ENCODE data around the gene ANKS3. TPM values are rescaled to one million over a fixed set of nuclear protein-coding genes. Genes with fewer than 3 reads are reported as not detected.

Gene ANKS3
- total RNA-seq, 1 experiment from 2014 or later = 25.5 TPM

DNA sequence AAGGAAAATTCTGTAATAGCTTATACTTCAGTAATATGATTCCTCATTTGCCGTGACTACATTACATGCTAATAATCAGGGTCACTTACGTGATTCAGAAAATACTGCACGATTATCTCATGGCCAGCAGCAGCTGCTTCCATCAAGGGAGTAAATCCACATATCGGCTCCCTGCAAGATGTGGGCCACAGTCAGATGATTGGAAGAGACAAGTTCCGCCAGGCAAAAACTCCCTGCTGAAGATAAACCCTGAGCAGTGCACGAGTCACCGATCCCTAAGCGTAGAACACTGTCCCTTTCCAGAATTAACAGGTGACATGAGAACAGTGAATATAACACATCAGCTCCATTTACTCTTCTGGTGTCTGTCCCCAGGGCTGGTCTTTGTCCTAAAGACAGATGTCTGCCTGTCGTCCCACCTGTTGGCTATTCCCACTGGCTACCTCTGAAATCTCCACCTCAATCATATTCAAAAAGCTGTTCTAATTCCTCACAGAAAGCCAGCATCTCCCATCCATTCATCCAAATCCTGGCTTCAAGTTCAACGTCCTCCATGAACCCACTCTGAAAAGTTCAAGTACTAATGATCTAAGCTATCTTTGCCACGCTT, 9.3 kb downstream of the ANKS3 start:
- ChIA-PET POLR2A (interaction anchor here (0.9 kb wide), 1 partner anchor 9 kb away, joined by 4 read pairs; the partner anchor contains the start of genes ANKS3 and DNAAF8), RAD21 (ENCODE audit: low non-redundant PET in 1 of 2, low total read pairs in 2 of 2, uncharacterized antibody in 2 of 2, unreplicated experiment in 2 of 2) (no interaction called here), CTCF (interaction anchor here (1.1 kb wide), 1 partner anchor 10 kb away, joined by 3 read pairs; the partner anchor contains the start of genes ANKS3 and DNAAF8)
- Histone ChIP-seq H3K36me3 (ENCODE audit: control insufficient read depth in 1 of 2, insufficient read depth in 2 of 2, low read length in 2 of 2) (peaks cover 6 to 19% of the 10 kb centered on the region in 2 experiments; a peak in 3 of 4 replicates), H3K9me2 (ENCODE audit: insufficient read depth) (no peaks in the 10 kb centered on the region), H3K4me3 (replicated peaks in 1 of 2; ENCODE audit: low read depth in 1 of 2, low read length in 2 of 2) (no peak overlapping the region), H4K20me1 (ENCODE audit: insufficient read depth) (no peaks in the 10 kb centered on the region), H3K9me3 (ENCODE audit: control insufficient read depth in 1 of 2, insufficient read depth in 1 of 2, low read depth in 1 of 2, low read length in 2 of 2) (no peaks in the 10 kb centered on the region), H3K4me1 (ENCODE audit: control insufficient read depth in 1 of 2, insufficient read depth in 2 of 2, low read length in 2 of 2) (no peaks in the 10 kb centered on the region), H2AFZ (ENCODE audit: low read depth, low read length, poor library complexity, severe bottlenecking) (no peak overlapping the region), H3K27ac (ENCODE audit: low read depth, low read length) (no peak overlapping the region), H3K4me2 (ENCODE audit: low read length) (no peak overlapping the region), H3K79me2 (ENCODE audit: insufficient read depth, low read length) (no peaks in the 10 kb centered on the region; the same call in 1 of the 2 replicates), H3K9ac (ENCODE audit: low read length) (no peak overlapping the region), H3K27me3 (ENCODE audit: insufficient read depth, low read length) (no peaks in the 10 kb centered on the region)
- TF ChIP-seq, protein P1, sequence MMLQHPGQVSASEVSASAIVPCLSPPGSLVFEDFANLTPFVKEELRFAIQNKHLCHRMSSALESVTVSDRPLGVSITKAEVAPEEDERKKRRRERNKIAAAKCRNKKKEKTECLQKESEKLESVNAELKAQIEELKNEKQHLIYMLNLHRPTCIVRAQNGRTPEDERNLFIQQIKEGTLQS (IDR thresholded peaks at IDR 0.05) = no peak
- no peak for TF ChIP-seq SP1 (IDR thresholded peaks at IDR 0.05; ENCODE audit: low read depth)
- no peak for TF ChIP-seq EGR1 (IDR thresholded peaks at IDR 0.05; ENCODE audit: low read depth)
- TF ChIP-seq, protein P2, sequence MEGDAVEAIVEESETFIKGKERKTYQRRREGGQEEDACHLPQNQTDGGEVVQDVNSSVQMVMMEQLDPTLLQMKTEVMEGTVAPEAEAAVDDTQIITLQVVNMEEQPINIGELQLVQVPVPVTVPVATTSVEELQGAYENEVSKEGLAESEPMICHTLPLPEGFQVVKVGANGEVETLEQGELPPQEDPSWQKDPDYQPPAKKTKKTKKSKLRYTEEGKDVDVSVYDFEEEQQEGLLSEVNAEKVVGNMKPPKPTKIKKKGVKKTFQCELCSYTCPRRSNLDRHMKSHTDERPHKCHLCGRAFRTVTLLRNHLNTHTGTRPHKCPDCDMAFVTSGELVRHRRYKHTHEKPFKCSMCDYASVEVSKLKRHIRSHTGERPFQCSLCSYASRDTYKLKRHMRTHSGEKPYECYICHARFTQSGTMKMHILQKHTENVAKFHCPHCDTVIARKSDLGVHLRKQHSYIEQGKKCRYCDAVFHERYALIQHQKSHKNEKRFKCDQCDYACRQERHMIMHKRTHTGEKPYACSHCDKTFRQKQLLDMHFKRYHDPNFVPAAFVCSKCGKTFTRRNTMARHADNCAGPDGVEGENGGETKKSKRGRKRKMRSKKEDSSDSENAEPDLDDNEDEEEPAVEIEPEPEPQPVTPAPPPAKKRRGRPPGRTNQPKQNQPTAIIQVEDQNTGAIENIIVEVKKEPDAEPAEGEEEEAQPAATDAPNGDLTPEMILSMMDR (IDR thresholded peaks at IDR 0.05 in 2 of 3, conservative IDR thresholded peaks at IDR 0.05 in 1 of 3; ENCODE audit: borderline replicate concordance in 1 of 3, insufficient read depth in 1 of 3, low read depth in 2 of 3, low read length in 2 of 3) = no peak
- no peak for TF ChIP-seq ZNF274 (IDR thresholded peaks at IDR 0.05; ENCODE audit: low read depth, low read length)
- TF ChIP-seq, protein P3, sequence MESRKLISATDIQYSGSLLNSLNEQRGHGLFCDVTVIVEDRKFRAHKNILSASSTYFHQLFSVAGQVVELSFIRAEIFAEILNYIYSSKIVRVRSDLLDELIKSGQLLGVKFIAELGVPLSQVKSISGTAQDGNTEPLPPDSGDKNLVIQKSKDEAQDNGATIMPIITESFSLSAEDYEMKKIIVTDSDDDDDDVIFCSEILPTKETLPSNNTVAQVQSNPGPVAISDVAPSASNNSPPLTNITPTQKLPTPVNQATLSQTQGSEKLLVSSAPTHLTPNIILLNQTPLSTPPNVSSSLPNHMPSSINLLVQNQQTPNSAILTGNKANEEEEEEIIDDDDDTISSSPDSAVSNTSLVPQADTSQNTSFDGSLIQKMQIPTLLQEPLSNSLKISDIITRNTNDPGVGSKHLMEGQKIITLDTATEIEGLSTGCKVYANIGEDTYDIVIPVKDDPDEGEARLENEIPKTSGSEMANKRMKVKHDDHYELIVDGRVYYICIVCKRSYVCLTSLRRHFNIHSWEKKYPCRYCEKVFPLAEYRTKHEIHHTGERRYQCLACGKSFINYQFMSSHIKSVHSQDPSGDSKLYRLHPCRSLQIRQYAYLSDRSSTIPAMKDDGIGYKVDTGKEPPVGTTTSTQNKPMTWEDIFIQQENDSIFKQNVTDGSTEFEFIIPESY (IDR thresholded peaks at IDR 0.05; ENCODE audit: extremely low read depth, insufficient replicate concordance, low read length) = no peak
- no peak for TF ChIP-seq EZH2phosphoT487 (IDR thresholded peaks at IDR 0.05; ENCODE audit: borderline replicate concordance)
- TF ChIP-seq EZH2 (IDR thresholded peaks at IDR 0.05) = no peak
- TF ChIP-seq, protein P4, sequence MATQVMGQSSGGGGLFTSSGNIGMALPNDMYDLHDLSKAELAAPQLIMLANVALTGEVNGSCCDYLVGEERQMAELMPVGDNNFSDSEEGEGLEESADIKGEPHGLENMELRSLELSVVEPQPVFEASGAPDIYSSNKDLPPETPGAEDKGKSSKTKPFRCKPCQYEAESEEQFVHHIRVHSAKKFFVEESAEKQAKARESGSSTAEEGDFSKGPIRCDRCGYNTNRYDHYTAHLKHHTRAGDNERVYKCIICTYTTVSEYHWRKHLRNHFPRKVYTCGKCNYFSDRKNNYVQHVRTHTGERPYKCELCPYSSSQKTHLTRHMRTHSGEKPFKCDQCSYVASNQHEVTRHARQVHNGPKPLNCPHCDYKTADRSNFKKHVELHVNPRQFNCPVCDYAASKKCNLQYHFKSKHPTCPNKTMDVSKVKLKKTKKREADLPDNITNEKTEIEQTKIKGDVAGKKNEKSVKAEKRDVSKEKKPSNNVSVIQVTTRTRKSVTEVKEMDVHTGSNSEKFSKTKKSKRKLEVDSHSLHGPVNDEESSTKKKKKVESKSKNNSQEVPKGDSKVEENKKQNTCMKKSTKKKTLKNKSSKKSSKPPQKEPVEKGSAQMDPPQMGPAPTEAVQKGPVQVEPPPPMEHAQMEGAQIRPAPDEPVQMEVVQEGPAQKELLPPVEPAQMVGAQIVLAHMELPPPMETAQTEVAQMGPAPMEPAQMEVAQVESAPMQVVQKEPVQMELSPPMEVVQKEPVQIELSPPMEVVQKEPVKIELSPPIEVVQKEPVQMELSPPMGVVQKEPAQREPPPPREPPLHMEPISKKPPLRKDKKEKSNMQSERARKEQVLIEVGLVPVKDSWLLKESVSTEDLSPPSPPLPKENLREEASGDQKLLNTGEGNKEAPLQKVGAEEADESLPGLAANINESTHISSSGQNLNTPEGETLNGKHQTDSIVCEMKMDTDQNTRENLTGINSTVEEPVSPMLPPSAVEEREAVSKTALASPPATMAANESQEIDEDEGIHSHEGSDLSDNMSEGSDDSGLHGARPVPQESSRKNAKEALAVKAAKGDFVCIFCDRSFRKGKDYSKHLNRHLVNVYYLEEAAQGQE (IDR thresholded peaks at IDR 0.05; ENCODE audit: low read depth) = no peak
- no peak for TF ChIP-seq YY1 (IDR thresholded peaks at IDR 0.05; ENCODE audit: extremely low read depth, insufficient replicate concordance, low read depth, low read length)
- DNase-seq (ENCODE audit: low read depth, low spot score) (no peak), ATAC-seq (no peak)
- intact Hi-C loops (cut with micrococcal nuclease) = no loop called here
- BruUV-seq (replicated peaks) = no TSS peak
